Left hindlimb (tissue), 1 donor: Measurements from ENCODE around the gene BHLHE23.
"Not testable (repeated sequence)": the region's sequence is repeated elsewhere in the genome, so short reads cannot be mapped to it uniquely, and the experiment has no call there.

Experiments
- DNase-seq: peaks from one replicate; pipeline ENCODE4 v3.0.0-alpha.2; 2018

BHLHE23 gene

DNA sequence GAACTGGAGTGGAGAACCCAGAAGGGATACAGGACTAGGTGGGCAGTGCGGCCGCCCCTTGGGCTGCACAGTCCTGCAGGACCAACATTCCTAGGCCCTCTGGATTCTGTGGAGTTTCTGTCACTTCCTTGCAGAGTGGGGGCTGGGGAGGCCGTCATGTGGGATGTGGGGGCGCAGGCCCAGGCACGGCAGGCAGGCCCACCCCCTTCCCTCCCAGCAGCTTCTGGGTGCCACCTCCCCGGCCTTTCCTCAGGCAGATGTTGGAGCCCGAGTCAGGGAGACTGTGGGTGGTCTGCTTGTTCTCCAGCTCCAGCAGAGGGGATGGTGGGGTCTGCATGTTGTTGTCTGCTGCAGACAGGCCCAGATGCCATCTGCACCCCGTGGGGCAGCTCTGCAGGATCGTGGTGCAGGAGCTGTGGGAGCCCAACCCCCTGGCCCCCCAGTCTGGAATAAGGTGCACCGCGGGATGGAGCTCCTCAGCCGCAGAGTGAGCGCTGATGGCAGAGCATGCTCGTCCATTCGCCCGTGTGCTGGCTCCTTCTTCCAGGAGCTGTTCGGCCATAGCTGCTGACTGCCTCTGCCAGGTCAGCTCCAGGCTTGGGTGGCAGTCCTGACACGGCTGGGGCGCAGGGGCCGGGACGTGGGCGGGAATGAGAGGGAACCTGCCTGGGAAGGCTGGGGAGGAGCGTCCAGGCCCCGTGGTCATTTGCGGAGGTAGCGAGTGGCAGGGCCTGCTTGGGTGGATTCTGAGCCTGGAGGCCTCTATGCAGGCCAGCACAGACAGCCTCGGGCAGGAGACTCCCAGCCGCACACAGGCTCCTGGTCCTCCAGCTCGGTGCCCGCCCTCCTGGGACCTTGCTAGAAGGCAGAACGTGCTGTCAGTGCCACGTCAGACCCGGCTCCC, 36.2 kb downstream of the BHLHE23 start:
- DNase-seq: no peak

DNA sequence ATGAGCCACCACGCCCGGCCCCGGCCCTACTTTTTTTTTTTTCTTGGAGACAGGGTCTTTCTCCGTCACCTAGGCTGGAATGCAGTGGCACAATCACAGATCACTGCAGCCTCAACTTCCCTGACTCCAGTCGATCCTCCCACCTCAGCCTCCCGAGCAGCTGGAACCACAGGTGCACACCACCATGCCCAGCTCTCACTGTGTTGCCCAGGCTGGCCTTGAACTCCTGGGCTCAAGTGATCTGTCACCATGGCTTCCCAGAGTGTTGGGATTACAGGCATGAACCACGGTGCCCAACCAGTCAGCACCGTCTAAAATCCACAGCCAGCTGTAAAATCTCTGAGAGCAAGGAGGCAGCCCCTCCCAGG, 36.8 kb downstream of the BHLHE23 start:
- no peak for DNase-seq

DNA sequence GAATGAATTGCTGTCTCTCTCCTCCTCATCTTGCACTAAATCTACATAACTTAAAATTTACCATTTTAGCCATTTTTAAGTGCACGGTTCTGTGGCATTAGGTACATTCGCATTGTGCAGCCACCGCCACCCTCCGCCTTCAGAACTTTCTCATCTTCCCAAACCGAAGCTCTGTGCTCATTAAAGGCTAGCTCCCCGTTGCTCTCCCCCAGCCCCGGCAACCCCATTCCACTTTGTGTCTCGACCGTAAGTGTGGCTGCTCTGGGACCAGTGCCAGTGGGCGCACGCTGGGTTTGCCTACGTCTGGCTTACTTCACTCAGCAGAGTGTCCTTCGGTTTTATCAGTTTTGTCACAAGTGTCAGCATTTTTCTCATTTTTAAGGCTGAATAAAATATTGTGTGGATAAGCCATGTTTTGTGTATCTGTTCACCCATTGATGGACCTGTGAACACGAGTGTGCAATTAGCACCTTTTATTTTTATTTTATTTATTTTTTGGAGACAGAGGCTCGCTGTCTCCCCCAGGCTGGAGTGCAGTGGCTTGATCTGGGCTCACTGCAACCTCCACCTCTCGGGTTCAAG, 37.5 kb downstream of the BHLHE23 start:
- no peak for DNase-seq

DNA sequence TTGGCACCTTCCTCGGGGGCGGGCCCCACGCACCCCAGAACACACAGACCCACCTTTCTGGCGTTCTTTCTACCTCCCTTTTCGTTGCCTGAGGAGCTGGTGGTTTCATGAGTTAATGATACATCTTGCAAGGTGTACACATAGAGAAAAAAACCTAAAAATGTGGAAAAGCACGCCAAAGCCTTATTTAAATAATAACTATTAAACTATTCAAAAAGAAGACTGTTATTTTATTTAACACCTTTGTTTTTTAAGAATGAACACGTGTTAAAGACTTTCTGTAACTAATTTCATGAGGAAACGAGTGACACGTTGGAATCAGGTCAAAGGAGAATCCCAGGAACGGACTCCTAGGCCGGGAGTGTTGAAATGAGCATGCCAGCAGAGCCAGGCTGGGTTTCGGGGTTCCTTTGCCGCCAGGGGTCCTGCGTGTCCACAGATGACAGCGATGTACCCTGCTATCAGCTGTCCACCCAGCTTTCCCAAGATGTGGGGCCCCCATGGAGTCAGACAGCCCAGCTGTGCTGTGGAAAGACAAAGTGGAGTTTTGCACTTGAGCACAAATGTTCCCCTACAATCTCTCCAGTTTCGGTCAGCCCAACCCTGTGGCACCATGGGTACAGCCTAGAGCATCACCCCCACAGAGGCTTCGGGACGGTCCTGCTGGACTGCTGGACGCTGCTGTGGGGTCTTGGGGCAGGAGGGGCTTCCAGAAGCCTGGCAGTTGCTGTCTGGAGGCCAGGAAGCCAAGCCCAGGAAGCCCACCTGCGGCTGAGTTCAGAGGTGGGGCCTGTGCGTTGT, 38.2 kb downstream of the BHLHE23 start:
- no peak for DNase-seq

DNA sequence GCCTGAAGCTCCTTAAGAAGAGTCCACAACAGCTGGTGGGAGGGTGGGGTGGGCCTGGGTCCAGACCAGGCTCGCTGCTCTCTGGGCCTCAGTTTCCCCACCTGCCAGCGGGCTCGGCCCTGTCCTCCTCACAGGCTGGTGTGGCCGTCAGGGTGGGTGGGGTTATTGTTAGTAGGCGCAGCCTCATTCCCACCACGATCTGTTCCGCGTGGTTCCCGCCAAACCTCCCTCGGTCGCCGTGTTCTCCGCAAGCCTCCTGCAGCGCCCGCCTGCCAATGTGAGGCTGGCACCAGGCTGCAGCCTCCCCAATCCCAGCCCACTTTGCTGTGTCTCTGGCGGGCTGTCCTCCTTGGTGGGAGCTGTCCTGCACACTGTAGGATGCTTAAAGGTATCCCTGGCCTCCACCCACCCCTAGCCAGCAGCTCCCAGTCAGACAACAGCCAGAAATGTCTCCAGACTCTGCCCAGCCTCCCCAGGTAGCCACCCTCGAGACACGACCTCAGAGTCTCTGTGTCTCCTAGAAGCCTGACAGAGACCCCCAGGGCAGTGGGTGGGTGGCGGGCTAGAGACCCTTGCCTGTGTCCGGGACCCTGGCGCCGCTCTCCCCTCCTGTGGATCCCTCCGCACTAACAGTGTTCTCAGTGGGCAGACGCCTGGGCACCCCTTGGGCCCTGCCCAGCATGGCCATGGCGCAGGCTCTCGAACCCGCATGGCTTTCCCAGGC, 39.0 kb downstream of the BHLHE23 start:
- DNase-seq: no peak

DNA sequence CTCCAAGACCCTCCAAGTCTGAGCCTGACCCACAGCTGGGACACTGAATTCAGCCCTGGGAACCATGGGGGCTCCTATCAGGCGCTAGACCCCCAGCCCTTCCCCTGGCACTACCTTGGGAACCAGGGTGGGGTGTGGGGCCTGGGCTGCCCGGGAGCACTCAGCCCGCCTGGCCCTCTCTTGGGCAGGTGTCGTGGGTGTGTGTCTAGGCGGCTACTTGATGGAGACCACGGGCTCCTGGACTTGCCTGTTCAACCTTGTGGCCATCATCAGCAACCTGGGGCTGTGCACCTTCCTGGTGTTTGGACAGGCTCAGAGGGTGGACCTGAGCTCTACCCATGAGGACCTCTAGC, 39.6 kb downstream of the BHLHE23 start:
- no peak for DNase-seq

DNA sequence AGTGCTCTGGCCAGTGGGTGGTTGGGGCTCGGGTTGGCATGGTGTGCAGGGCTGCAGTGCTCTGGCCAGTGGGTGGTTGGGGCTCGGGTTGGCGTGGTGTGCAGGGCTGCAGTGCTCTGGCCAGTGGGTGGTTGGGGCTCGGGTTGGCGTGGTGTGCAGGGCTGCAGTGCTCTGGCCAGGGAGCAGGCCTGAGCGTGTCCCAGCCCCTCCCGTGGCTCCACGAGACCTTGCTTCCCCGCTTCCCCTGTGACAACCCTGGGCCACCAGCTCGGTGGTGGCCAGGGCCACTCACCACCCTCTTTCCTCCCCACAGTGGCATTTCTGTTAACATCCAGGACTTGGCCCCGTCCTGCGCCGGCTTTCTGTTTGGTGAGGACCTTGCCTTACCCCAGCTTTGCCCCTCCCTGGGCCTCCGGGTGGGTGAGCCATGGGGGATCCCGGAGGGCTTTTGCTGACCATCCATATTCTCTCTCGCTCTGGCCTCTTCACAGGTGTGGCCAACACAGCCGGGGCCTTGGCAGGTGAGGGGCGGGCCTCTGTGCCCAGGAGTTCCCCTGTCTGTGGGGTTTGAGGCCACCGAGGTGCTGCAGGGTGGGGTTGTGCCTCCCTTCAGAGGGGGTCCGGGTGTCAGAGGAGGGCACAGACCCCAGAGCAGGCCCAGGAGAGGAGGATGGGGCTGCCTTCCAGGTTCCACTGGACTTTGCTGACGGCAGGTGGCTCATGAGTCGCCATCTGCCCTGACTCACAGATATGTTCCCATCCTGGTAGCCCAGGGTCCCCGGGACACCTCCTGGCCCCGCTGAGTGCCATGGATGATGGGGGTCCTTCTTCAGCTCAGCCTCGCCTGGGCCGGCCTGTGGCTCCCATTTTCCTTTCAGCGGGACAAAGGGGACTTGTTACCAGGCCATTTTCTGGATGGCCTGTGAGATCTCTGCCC, 40.3 kb downstream of the BHLHE23 start:
- DNase-seq: no peak

DNA sequence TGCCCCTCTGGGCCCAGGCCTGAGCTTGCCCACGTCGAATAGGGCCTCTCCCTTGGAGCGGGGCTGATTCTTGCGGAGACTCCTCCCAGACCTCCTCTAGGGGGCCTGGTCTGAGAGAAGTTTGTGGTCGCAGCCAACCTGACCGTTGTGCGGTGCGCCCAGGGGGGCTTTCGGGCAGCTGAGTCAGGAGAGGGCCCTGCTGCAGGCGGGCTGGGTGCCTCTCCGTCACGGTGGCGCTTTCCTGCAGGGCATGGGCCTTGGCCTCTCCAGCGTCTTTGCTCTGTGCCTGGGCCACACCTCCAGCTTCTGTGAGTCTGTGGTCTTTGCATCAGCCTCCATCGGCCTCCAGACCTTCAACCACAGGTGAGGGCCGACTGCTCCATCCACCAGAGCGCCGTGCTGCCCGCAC, 41.4 kb downstream of the BHLHE23 start:
- no peak for DNase-seq

DNA sequence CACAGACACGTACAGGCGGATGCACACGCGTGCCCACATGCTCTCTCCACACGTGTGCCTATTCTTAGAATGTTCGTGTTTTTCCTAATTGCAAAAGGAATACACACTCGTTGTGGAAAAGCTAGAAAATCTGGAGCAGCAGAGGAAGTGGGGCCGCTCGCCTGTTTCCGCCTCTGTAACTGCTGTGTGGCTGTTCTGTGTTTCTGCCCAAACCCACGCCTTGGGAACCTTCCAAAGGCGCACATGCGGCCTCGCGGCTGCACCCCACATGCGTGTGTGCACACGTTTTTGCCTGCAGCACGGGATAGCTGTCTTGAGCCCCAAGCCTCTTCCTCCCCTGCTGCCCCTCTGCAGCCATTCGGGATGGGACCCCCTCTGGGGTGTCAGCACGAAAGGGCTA, 42.1 kb downstream of the BHLHE23 start:
- no peak for DNase-seq

DNA sequence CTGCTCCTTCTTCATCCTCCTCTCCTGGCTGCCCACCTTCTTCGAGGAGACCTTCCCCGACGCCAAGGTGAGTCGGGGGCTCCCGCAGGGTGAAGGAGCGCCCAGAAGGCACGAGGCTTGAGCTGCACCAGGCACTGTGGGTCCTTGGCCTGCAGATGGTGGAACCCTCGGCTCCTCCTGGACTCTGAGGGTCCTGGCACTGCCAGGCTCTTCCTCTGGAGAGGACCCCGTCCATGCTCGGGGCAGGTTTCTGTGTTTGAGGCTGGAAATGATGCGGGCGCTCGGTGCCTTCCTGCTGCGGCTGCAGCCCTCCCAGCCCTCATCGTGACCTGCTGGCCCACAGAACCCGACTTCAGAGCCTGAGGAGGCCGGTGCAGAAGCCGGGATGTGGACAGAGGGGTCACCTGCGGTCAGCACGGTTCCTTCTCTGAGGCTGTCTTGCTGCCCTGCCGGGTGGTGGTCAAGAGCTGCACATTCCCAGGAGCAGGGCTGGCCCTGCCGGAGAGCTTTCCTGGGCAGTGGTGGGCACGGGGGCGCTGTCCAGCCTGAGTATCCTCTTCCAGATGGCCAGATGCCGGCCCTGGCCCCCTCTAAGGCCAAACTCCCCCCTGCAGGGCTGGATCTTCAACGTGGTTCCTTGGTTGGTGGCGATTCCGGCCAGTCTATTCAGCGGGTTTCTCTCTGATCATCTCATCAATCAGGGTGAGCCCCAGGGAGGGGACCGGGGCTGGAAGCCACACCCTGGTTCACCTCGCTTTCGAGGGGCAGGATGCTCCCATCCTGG, 43.0 kb downstream of the BHLHE23 start:
- no peak for DNase-seq

DNA sequence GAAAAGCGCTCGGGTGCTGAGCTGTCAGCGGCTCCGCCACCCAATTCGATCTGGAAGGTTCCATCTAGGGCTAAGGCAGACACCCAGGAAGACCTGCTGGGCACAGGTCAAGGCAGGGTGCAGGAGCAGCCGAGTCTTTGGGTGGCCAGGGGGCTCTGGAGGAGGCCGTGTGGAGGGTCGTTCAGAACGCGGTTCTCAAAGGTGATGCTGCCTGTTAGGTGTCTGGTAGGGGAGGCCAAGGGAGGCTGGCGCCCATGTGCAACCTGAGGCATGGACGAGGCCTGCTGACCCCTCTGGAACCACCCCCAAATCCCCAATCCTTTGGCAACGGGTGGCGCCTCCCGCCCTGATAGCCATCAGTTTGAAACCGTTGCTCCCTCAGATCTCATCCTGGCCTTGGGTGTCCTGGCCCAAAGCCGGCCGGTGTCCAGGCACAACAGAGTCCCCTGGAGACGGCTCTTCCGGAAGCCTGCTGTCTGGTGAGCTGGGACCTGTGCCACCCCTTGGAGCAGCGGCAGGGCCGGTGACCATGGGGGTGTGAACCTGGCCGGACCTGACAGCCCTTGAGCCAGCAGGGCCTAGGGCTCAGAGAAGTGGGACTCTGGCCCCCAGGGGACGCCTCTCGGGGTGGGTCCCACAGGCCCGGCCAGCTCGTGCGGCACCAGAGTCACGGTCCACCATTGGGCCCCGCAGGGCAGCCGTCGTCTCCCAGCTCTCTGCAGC, 43.7 kb downstream of the BHLHE23 start:
- DNase-seq: no peak

DNA sequence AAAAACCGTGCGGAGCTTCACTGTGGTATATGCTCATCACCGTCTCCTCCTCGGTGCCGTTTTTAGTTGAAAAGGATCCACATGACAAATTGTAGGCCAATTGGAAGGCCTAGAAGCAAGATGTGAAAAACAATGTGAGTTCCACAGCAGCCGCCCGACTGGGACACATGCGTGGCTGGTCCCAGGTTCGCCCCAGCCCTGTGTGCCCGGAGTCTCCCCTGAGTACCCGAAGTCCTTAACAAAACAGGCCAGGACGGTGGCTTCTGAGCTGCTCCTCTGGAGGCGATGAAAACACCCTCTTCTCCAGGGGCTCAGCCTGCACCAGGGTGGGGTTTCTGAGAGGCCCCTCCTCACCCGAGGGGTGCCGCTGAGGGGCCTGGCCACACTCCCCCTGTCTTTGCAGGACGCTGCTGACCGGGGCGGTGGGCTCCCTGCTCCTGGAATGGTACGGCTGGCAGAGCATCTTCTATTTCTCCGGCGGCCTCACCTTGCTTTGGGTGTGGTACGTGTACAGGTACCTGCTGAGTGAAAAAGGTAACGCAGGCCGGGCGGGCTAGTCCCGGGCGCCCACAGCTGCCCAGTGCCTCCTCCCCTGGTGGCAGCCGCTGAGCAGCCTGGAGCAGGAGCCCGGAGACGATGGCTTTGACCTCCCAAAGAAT, 44.4 kb downstream of the BHLHE23 start:
- DNase-seq: no peak

DNA sequence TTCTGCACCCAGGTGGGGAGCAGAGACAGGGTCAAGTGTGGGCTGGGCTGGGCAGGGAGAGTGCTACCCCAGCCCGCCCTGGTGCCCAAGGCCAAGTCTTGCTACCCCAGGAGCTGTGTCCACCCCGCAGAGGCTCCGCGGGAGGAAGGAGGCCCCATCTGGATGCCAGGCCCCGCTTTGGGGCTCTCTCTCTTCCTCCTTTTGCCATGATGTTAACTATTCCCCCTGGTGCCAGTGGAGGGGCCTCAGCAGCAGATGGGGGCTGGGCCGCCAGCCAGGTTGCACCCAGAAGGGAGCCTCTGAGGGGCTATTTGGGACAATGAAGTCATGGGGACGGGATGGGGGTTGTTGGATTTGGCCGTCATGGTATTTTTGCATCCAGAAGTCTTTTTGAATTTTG, 45.0 kb downstream of the BHLHE23 start:
- DNase-seq: no peak

DNA sequence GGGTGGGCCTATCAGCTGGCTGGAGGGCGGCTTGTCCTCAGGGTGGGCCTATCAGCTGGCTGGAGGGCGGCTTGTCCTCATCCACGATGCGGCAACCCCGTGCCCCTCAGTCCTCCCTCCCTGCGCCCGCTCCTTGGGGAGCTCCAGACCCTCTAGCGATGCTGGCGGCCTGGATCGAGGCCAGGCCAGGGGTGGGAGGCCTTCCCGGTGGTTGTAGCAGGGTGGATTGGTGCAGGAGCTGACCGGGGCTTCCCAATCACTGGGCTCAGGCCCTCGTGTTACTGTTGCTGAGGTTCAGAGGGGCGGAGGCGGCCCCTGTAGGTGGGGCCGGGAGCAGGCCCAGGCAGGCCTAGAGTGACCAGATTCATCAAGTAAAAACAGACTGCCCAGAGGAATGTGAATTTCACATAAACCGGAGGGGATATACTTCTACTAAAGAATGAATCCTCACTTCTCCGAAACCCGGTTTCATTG, 45.4 kb downstream of the BHLHE23 start:
- no peak for DNase-seq

DNA sequence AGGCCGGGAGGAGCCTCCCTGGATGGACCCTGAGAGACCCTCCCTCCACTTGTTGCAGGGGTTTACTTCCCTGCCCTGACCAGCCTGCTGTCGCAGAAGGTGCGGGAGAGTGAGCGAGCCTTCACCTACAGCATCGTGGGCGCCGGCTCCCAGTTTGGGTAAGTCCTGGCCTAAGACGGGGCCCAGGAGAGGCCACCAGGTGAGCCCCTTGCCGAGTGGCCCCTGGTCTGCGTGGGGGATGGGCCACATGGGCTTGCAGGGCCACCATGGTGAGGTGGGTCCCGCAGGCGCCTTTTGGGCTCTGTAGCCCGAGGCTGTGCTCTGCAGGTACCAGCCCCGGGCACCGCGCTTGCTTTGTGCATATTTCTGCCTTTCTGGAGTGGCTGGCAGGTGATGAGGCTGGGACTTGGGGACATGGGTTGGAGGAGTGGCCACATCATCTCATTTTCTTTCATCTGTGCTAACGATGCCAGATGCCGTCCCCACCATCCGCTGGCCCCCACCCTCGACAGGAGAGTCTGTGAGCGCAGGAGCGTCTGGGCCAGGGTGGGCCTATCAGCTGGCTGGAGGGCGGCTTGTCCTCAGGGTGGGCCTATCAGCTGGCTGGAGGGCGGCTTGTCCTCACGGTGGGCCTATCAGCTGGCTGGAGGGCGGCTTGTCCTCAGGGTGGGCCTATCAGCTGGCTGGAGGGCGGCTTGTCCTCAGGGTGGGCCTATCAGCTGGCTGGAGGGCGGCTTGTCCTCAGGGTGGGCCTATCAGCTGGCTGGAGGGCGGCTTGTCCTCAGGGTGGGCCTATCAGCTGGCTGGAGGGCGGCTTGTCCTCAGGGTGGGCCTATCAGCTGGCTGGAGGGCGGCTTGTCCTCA, 46.1 kb downstream of the BHLHE23 start:
- DNase-seq: not testable (repeated sequence)

DNA sequence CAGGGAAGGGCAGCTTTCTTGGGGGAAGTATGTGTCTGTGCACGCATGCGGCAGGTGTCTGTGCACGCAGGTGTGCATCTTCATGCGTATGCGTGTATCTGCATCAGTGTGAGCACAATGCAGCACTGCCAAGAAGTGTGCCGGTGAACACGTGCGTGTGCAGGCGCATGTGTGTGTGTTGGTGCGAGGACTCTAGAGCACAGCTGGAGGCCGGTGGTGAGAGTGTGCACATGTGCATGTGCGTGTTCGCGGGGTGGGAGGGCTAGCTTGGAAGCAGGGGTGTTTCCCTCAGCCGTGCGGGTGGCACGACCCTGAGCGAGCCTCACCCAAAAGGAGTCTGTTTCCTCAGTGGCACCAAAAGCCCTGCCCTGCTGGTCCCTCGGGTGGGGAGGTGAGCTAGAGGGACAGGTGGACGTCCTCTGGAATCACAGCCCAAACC, 46.7 kb downstream of the BHLHE23 start:
- DNase-seq: no peak

DNA sequence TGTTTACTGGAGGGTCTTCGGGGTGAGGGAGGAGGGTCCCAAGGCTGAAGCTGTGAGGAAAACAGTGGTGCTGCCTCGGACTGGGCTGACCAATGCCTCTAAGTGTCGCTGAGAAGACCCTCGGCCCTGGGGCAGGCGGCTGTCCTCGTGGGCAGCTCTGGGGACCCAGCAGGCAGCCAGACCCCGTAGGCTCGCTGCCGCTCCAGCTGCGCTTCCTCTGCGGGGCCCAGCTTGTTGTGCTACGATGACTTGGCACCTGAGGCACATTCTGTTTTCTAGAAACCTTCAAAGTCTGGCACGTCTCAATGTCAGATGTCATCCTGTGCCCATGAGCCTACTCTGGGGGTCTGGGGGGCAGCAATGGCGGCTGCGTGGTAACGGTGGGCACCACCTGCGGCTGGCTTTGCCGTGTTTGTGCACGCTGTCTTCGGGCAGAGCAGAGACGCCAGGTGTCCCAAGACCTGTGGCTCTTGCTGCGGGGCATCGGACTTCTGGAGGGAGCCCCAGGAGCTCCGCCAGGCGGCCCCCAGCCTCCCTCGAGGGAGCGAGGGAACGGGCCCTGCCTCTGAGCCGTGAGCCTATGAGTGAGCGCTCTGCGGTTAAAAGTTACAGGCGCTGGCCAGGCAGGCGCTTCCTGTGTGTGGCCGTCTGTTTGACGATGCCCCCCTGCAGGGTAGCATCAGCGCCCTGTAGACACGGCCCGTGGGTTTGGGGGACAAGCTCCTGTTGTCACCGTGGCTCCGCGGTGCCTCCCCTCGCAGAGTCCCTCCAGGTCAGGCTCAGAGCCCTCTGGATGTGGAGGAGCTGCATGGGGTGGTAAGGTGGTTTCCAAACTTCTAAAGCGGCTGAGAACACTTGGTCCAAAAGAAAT, 47.4 kb downstream of the BHLHE23 start:
- no peak for DNase-seq
